HCT116 (cell line): Measurements from ENCODE around the gene SLC27A3. TPM values are rescaled to one million over a fixed set of nuclear protein-coding genes. Genes with fewer than 3 reads are reported as not detected.

Experiments
- ATAC-seq: fragments of 200-7000 bp; cut with Tn5 transposase; 2 replicates; pipeline ENCODE4 v1.9.1; 2020; ENCODE audit warnings: mild to moderate bottlenecking, moderate library complexity
- BruUV-seq: library from RNA; stranded (reverse); fragments of 400-500 nt; replicated peaks from 2 replicates; lab custom pipeline; 2021; lab: Mats Ljungman, UMichigan
- CTCF ChIA-PET: fragments of 300-600 bp; sonication (Branson Sonifier 250); formaldehyde crosslinking; loops from one replicate; lab custom pipeline; 2021; ENCODE audit warnings: antibody characterized with exemption; lab: Charles Lee
- POLR2A ChIA-PET: fragments of 300-600, 350-600 bp; sonication (Branson Sonifier 250); formaldehyde crosslinking; loops from one replicate; lab custom pipeline; 2021; ENCODE audit warnings: antibody characterized with exemption; lab: Charles Lee
- RAD21 ChIA-PET, 2 experiments: fragments of 300-600 bp; sonication (Branson Sonifier 250); formaldehyde crosslinking; loops; one replicate each; lab custom pipeline; 2023; ENCODE audit warnings: low total read pairs in 2 of 2; ENCODE audit not compliant: uncharacterized antibody in 2 of 2, unreplicated experiment in 2 of 2, low non-redundant PET in 1 of 2; lab: Charles Lee
- DNase-seq: peaks from one replicate; pipeline ENCODE4 v3.0.0-alpha.2; 2010; ENCODE audit warnings: low read depth, low spot score
- H2AFZ ChIP-seq: fragments of 200-600 bp; shearing (Covaris generic), sonication (generic); 2 replicates; pipeline ENCODE4 v1.6.1; 2017; ENCODE audit warnings: low read depth, mixed run types, mixed read lengths, antibody characterized with exemption, low read length; ENCODE audit not compliant: poor library complexity, severe bottlenecking
- H3K27ac ChIP-seq: 2 replicates; pipeline ENCODE4 v1.5.1; 2012; ENCODE audit warnings: low read depth, low read length
- H3K27me3 ChIP-seq: fragments of 200-600 bp; sonication (generic); 2 replicates; pipeline ENCODE4 v1.6.1; 2016; ENCODE audit warnings: mixed run types, low read length, mixed read lengths; ENCODE audit not compliant: insufficient read depth
- H3K36me3 ChIP-seq, 2 experiments: fragments of 200-500 bp in 1 of 2; fragments of 200-600 bp in 1 of 2; sonication (Bioruptor generic) in 1 of 2; sonication (generic) in 1 of 2; 2 replicates each; pipeline versions ENCODE4 v1.5.1 to v1.6.1; 2014 to 2016; ENCODE audit warnings: low read length in 2 of 2, inconsistent platforms in 1 of 2, mixed read lengths in 1 of 2, mixed run types in 1 of 2; ENCODE audit not compliant: insufficient read depth in 2 of 2, control insufficient read depth in 1 of 2
- H3K4me1 ChIP-seq, 2 experiments: fragments of 200-600 bp in 1 of 2; sonication (generic) in 1 of 2; 2 replicates each; pipeline versions ENCODE4 v1.5.1 to v1.6.1; 2012 to 2017; ENCODE audit warnings: low read length in 2 of 2, inconsistent platforms in 1 of 2, mild to moderate bottlenecking in 1 of 2, mixed read lengths in 1 of 2, mixed run types in 1 of 2, moderate library complexity in 1 of 2; ENCODE audit not compliant: insufficient read depth in 2 of 2, control insufficient read depth in 1 of 2
- H3K4me2 ChIP-seq: fragments of 200-600 bp; sonication (generic); 2 replicates; pipeline ENCODE4 v1.6.1; 2017; ENCODE audit warnings: mixed run types, low read length, mixed read lengths
- H3K4me3 ChIP-seq, 2 experiments: fragments of 200-600 bp in 1 of 2; sonication (generic) in 1 of 2; replicated peaks in 1 of 2; 2 replicates each; pipeline ENCODE4 v1.5.1; 2011 to 2016; ENCODE audit warnings: low read length in 2 of 2, control low read depth in 1 of 2, low read depth in 1 of 2, mild to moderate bottlenecking in 1 of 2, mixed read lengths in 1 of 2, mixed run types in 1 of 2
- H3K79me2 ChIP-seq: fragments of 200-600 bp; sonication (generic); 2 replicates; pipeline ENCODE4 v1.6.1; 2017; ENCODE audit warnings: mild to moderate bottlenecking, mixed run types, low read length, moderate library complexity, mixed read lengths; ENCODE audit not compliant: insufficient read depth
- H3K9ac ChIP-seq: fragments of 200-600 bp; sonication (generic); 2 replicates; pipeline ENCODE4 v1.6.1; 2016; ENCODE audit warnings: low read length, mixed read lengths
- H3K9me2 ChIP-seq: fragments of 200-600 bp; sonication (generic), shearing (Covaris generic); 2 replicates; pipeline ENCODE4 v1.6.1; 2017; ENCODE audit warnings: mixed run types, mild to moderate bottlenecking, moderate library complexity; ENCODE audit not compliant: insufficient read depth
- H3K9me3 ChIP-seq, 2 experiments: fragments of 200-500 bp in 1 of 2; fragments of 200-600 bp in 1 of 2; sonication (Bioruptor generic) in 1 of 2; sonication (generic) in 1 of 2; 2 replicates each; pipeline ENCODE4 v1.6.1; 2014 to 2017; ENCODE audit warnings: low read length in 2 of 2, mixed read lengths in 2 of 2, inconsistent platforms in 1 of 2, low read depth in 1 of 2, mild to moderate bottlenecking in 1 of 2, mixed run types in 1 of 2, moderate library complexity in 1 of 2; ENCODE audit not compliant: control insufficient read depth in 1 of 2, insufficient read depth in 1 of 2
- H4K20me1 ChIP-seq: fragments of 200-600 bp; sonication (generic), shearing (Covaris generic); 2 replicates; pipeline ENCODE4 v1.6.1; 2017; ENCODE audit warnings: mixed run types, mild to moderate bottlenecking, moderate library complexity; ENCODE audit not compliant: insufficient read depth
- CEBPB ChIP-seq: IDR thresholded peaks from 2 replicates; pipeline ENCODE4 v1.6.1; 2012; ENCODE audit warnings: low read depth
- ELF1 ChIP-seq: IDR thresholded peaks from 2 replicates; pipeline ENCODE4 v1.6.1; 2012; ENCODE audit warnings: low read depth, borderline replicate concordance
- EZH2 ChIP-seq: fragments of 200-600 bp; sonication (generic); IDR thresholded peaks from 2 replicates; pipeline ENCODE4 v1.6.1; 2017; ENCODE audit warnings: antibody characterized with exemption, mixed run types
- EZH2phosphoT487 ChIP-seq: fragments of 200-600 bp; IDR thresholded peaks from 2 replicates; pipeline ENCODE4 v1.6.1; 2018; ENCODE audit warnings: antibody characterized with exemption, borderline replicate concordance
- FOSL1 ChIP-seq: IDR thresholded peaks from 2 replicates; pipeline ENCODE4 v1.6.1; 2012; ENCODE audit warnings: low read depth
- MAX ChIP-seq: IDR thresholded peaks from 2 replicates; pipeline ENCODE4 v1.6.1; 2012
- POLR2AphosphoS5 ChIP-seq: IDR thresholded peaks from 2 replicates; pipeline ENCODE4 v1.6.1; 2011; ENCODE audit warnings: mild to moderate bottlenecking, low read depth, low read length, moderate library complexity
- RAD21 ChIP-seq: IDR thresholded peaks from 2 replicates; pipeline ENCODE4 v1.6.1; 2012; ENCODE audit warnings: low read depth, mild to moderate bottlenecking
- SIN3A ChIP-seq: IDR thresholded peaks from 2 replicates; pipeline ENCODE4 v1.6.1; 2012; ENCODE audit warnings: low read depth
- SP1 ChIP-seq: IDR thresholded peaks from 2 replicates; pipeline ENCODE4 v1.6.1; 2012; ENCODE audit warnings: low read depth
- ZNF274 ChIP-seq: fragments of 200-500 bp; sonication (Bioruptor generic); IDR thresholded peaks from 2 replicates; pipeline ENCODE4 v1.6.1; 2014; ENCODE audit warnings: mild to moderate bottlenecking, low read depth, low read length, inconsistent platforms
- intact Hi-C: fragments of 100-400 bp; cut with micrococcal nuclease; formaldehyde crosslinking; loops from 2 replicates; pipeline ENCODE4 v1.10.0; 2022
- total RNA-seq: library from RNA; stranded (reverse); gene quantifications from one replicate; pipeline ENCODE4 v1.2.1, GENCODE V29; 2021; ENCODE audit not compliant: unreplicated experiment

SLC27A3 gene
- total RNA-seq, 1 experiment from 2014 or later, result 14.3 TPM

- DNase-seq, result peak; percentile 78
- ChIA-PET CTCF (no interaction called here), RAD21 (no interaction called here)
- H3K27ac ChIP-seq, result peak overlapping the region; percentile 16; the same call in 1 of the 2 replicates
- no peaks in the 10 kb centered on the region for H3K9me3 ChIP-seq
- peak overlapping the region; percentile 54 for H3K4me2 ChIP-seq
- no peak overlapping the region for H2AFZ ChIP-seq
- H3K9ac ChIP-seq, result peak overlapping the region; percentile 37
- H3K9me2 ChIP-seq, result no peaks in the 10 kb centered on the region
- H4K20me1 ChIP-seq, result no peaks in the 10 kb centered on the region
- peaks cover 0 to 12% of the 10 kb centered on the region in 2 experiments; a peak in 2 of 4 replicates for H3K36me3 ChIP-seq
- no peak for TF ChIP-seq ELF1
- TF ChIP-seq SIN3A, result no peak
- no peak for TF ChIP-seq RAD21
- no peak for TF ChIP-seq CEBPB
- TF ChIP-seq POLR2AphosphoS5, result peak; percentile 48
- no peak for TF ChIP-seq FOSL1
- no peak for TF ChIP-seq EZH2
- TF ChIP-seq EZH2phosphoT487, result no peak
- 0 out of 2 replicates have a peak, but pooled peaks have one; percentile 14 for TF ChIP-seq SP1
- no peak for TF ChIP-seq MAX
- no peak for TF ChIP-seq ZNF274
- TF ChIP-seq, all 23 proteins: peak for 2
- BruUV-seq, result no TSS peak
- POLR2A ChIA-PET, result interaction anchor here (2.6 kb wide), 1 partner anchor 162 kb away, joined by 6 read pairs; no protein-coding TSS in a partner anchor
- Histone ChIP-seq H3K79me2 (no peaks in the 10 kb centered on the region), H3K4me3 (no peak overlapping the region), H3K4me1 (peaks cover 5 to 12% of the 10 kb centered on the region in 2 experiments; a peak in 3 of 4 replicates), H3K27me3 (no peaks in the 10 kb centered on the region)
- intact Hi-C loops, result no loop called here
- peak; percentile 91 for ATAC-seq
These were observed 30.0 kb downstream of the SLC27A3 start for GRCh38 chr1:153805042-153805745.
